ENCODE measurements around the gene HYCC2. TPM values are rescaled to one million over a fixed set of nuclear protein-coding genes. Genes with fewer than 3 reads are reported as not detected.

The HYCC2 gene
- total and polyA plus RNA-seq, 2 donors, result 8.5 to 8.9 TPM

GRCh38 chr2:201114846-201115245 is 43.4 kb upstream of the HYCC2 start:
- no peaks in the 10 kb centered on the region for H3K36me3 ChIP-seq (ENCODE audit: control insufficient read depth in 2 of 2, insufficient read depth in 2 of 2, low read length in 1 of 2)
- H3K27ac ChIP-seq (ENCODE audit: low read depth in 1 of 2, low read length in 1 of 2), result no peak overlapping the region
- peaks cover 12 to 40% of the 10 kb centered on the region in 2 donors for H3K4me1 ChIP-seq (ENCODE audit: control insufficient read depth in 2 of 2, insufficient read depth in 2 of 2, low read length in 2 of 2)
- no peak overlapping the region for H3K4me3 ChIP-seq (ENCODE audit: low read length in 2 of 2)
- no peak for DNase-seq (ENCODE audit: low read depth in 6 of 9, low spot score in 9 of 9)
- H3K27me3 ChIP-seq (ENCODE audit: control insufficient read depth in 2 of 2, insufficient read depth in 1 of 2, low read length in 1 of 2), result no peaks in the 10 kb centered on the region
- H3K9me3 ChIP-seq (ENCODE audit: control insufficient read depth in 2 of 2, insufficient read depth in 1 of 2, low read length in 1 of 2), result peaks cover 0 to 6% of the 10 kb centered on the region in 2 donors

GRCh38 chr2:201114350-201114749 is 42.9 kb upstream of the HYCC2 start:
- no peaks in the 10 kb centered on the region for H3K27me3 ChIP-seq (ENCODE audit: control insufficient read depth in 2 of 2, insufficient read depth in 1 of 2, low read length in 1 of 2)
- H3K4me3 ChIP-seq (ENCODE audit: low read length in 2 of 2), result no peak overlapping the region
- no peak overlapping the region for H3K27ac ChIP-seq (ENCODE audit: low read depth in 1 of 2, low read length in 1 of 2)
- 99% methylated on average over 4 of the region's 4 CpGs for WGBS
- no peaks in the 10 kb centered on the region for H3K36me3 ChIP-seq (ENCODE audit: control insufficient read depth in 2 of 2, insufficient read depth in 2 of 2, low read length in 1 of 2)
- H3K9me3 ChIP-seq (ENCODE audit: control insufficient read depth in 2 of 2, insufficient read depth in 1 of 2, low read length in 1 of 2), result peaks cover 0 to 6% of the 10 kb centered on the region in 2 donors
- DNase-seq (ENCODE audit: low read depth in 6 of 9, low spot score in 9 of 9), result no peak
- peaks cover 10 to 37% of the 10 kb centered on the region in 2 donors for H3K4me1 ChIP-seq (ENCODE audit: control insufficient read depth in 2 of 2, insufficient read depth in 2 of 2, low read length in 2 of 2)

GRCh38 chr2:201111096-201111495 is 39.6 kb upstream of the HYCC2 start:
- H3K9me3 ChIP-seq (ENCODE audit: control insufficient read depth in 2 of 2, insufficient read depth in 1 of 2, low read length in 1 of 2), result peaks cover 0 to 6% of the 10 kb centered on the region in 2 donors
- 97% methylated on average over 3 of the region's 3 CpGs for WGBS
- DNase-seq (ENCODE audit: low read depth in 6 of 9, low spot score in 9 of 9), result no peak
- no peak overlapping the region for H3K4me3 ChIP-seq (ENCODE audit: low read length in 2 of 2)
- H3K36me3 ChIP-seq (ENCODE audit: control insufficient read depth in 2 of 2, insufficient read depth in 2 of 2, low read length in 1 of 2), result no peaks in the 10 kb centered on the region
- no peaks in the 10 kb centered on the region for H3K27me3 ChIP-seq (ENCODE audit: control insufficient read depth in 2 of 2, insufficient read depth in 1 of 2, low read length in 1 of 2)
- H3K4me1 ChIP-seq (ENCODE audit: control insufficient read depth in 2 of 2, insufficient read depth in 2 of 2, low read length in 2 of 2), result peaks cover 8 to 13% of the 10 kb centered on the region in 2 donors
- no peak overlapping the region for H3K27ac ChIP-seq (ENCODE audit: low read depth in 1 of 2, low read length in 1 of 2)

- Histone ChIP-seq H3K27me3 (ENCODE audit: control insufficient read depth in 2 of 2, insufficient read depth in 1 of 2, low read length in 1 of 2) (no peaks in the 10 kb centered on the region), H3K9me3 (ENCODE audit: control insufficient read depth in 2 of 2, insufficient read depth in 1 of 2, low read length in 1 of 2) (peaks cover 0 to 5% of the 10 kb centered on the region in 2 donors), H3K36me3 (ENCODE audit: control insufficient read depth in 2 of 2, insufficient read depth in 2 of 2, low read length in 1 of 2) (no peaks in the 10 kb centered on the region), H3K27ac (ENCODE audit: low read depth in 1 of 2, low read length in 1 of 2) (no peak overlapping the region), H3K4me3 (ENCODE audit: low read length in 2 of 2) (no peak overlapping the region), H3K4me1 (ENCODE audit: control insufficient read depth in 2 of 2, insufficient read depth in 2 of 2, low read length in 2 of 2) (peaks cover 8 to 10% of the 10 kb centered on the region in 2 donors)
- no peak for DNase-seq (ENCODE audit: low read depth in 6 of 9, low spot score in 9 of 9)
These were observed 39.1 kb upstream of the HYCC2 start for GRCh38 chr2:201110615-201111014.

- Histone ChIP-seq H3K4me1 (ENCODE audit: control insufficient read depth in 2 of 2, insufficient read depth in 2 of 2, low read length in 2 of 2) (peaks cover 0 to 4% of the 10 kb centered on the region in 2 donors), H3K9me3 (ENCODE audit: control insufficient read depth in 2 of 2, insufficient read depth in 1 of 2, low read length in 1 of 2) (no peaks in the 10 kb centered on the region), H3K27ac (ENCODE audit: low read depth in 1 of 2, low read length in 1 of 2) (no peak overlapping the region), H3K4me3 (ENCODE audit: low read length in 2 of 2) (no peak overlapping the region), H3K27me3 (ENCODE audit: control insufficient read depth in 2 of 2, insufficient read depth in 1 of 2, low read length in 1 of 2) (no peaks in the 10 kb centered on the region), H3K36me3 (ENCODE audit: control insufficient read depth in 2 of 2, insufficient read depth in 2 of 2, low read length in 1 of 2) (no peaks in the 10 kb centered on the region)
- WGBS, result 98% methylated on average over 4 of the region's 4 CpGs
- DNase-seq (ENCODE audit: low read depth in 6 of 9, low spot score in 9 of 9), result no peak
These were observed 37.7 kb upstream of the HYCC2 start for GRCh38 chr2:201109186-201109585.

GRCh38 chr2:201108341-201108740 is 36.9 kb upstream of the HYCC2 start:
- Histone ChIP-seq H3K36me3 (ENCODE audit: control insufficient read depth in 2 of 2, insufficient read depth in 2 of 2, low read length in 1 of 2) (no peaks in the 10 kb centered on the region), H3K9me3 (ENCODE audit: control insufficient read depth in 2 of 2, insufficient read depth in 1 of 2, low read length in 1 of 2) (no peaks in the 10 kb centered on the region), H3K27me3 (ENCODE audit: control insufficient read depth in 2 of 2, insufficient read depth in 1 of 2, low read length in 1 of 2) (no peaks in the 10 kb centered on the region), H3K4me1 (ENCODE audit: control insufficient read depth in 2 of 2, insufficient read depth in 2 of 2, low read length in 2 of 2) (peaks cover 0 to under 1% of the 10 kb centered on the region in 2 donors), H3K27ac (ENCODE audit: low read depth in 1 of 2, low read length in 1 of 2) (no peak overlapping the region), H3K4me3 (ENCODE audit: low read length in 2 of 2) (no peak overlapping the region)
- 96% methylated on average over 2 of the region's 2 CpGs for WGBS
- no peak for DNase-seq (ENCODE audit: low read depth in 6 of 9, low spot score in 9 of 9)

DNA sequence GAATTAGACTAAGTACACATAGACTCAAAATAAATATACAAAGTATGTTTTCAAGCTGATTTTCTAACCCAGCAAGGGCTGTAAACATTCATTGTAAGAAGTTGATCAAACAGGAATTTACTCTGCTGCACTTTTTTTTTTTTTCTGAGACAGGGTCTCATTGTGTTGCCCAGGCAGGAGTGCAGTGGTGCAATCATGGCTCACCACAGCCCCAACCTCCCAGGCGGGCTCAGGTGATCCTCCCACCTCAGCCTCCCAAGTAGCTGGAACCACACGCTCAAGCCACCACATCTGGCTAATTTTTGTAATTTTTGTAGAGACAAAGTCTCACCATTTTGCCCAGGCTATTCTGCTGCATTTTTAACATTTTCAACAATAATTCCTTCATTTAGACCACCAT is 36.2 kb upstream of the HYCC2 start:
- Histone ChIP-seq H3K27me3 (ENCODE audit: control insufficient read depth in 2 of 2, insufficient read depth in 1 of 2, low read length in 1 of 2) (no peaks in the 10 kb centered on the region), H3K36me3 (ENCODE audit: control insufficient read depth in 2 of 2, insufficient read depth in 2 of 2, low read length in 1 of 2) (no peaks in the 10 kb centered on the region), H3K27ac (ENCODE audit: low read depth in 1 of 2, low read length in 1 of 2) (no peak overlapping the region), H3K4me3 (ENCODE audit: low read length in 2 of 2) (no peak overlapping the region), H3K9me3 (ENCODE audit: control insufficient read depth in 2 of 2, insufficient read depth in 1 of 2, low read length in 1 of 2) (no peaks in the 10 kb centered on the region), H3K4me1 (ENCODE audit: control insufficient read depth in 2 of 2, insufficient read depth in 2 of 2, low read length in 2 of 2) (no peaks in the 10 kb centered on the region)
- WGBS, result 98% methylated on average over 2 of the region's 2 CpGs
- no peak for DNase-seq (ENCODE audit: low read depth in 6 of 9, low spot score in 9 of 9)

DNA sequence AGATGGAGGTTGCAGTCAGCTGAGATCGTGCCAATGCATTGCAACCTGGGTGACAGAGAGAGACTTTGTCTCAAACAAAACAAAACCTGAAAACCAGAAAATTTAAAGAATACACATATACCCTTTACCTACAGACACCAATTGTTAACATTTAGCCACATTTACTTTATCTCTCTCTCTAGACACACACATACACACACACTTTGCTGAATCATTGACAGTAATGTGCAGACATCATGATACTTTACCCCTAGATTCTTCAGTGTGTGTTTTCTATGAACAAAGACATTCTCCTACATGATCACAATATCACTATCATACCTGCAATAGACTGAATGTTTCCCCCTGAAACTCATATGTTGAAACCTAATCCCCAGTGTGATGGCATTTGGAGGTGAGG is 34.3 kb upstream of the HYCC2 start:
- H3K27me3 ChIP-seq (ENCODE audit: control insufficient read depth in 2 of 2, insufficient read depth in 1 of 2, low read length in 1 of 2), result no peaks in the 10 kb centered on the region
- DNase-seq (ENCODE audit: low read depth in 6 of 9, low spot score in 9 of 9), result no peak
- 96% methylated on average over 1 of the region's 1 CpG for WGBS
- no peak overlapping the region for H3K27ac ChIP-seq (ENCODE audit: low read depth in 1 of 2, low read length in 1 of 2)
- no peaks in the 10 kb centered on the region for H3K4me1 ChIP-seq (ENCODE audit: control insufficient read depth in 2 of 2, insufficient read depth in 2 of 2, low read length in 2 of 2)
- no peak overlapping the region for H3K4me3 ChIP-seq (ENCODE audit: low read length in 2 of 2)
- H3K9me3 ChIP-seq (ENCODE audit: control insufficient read depth in 2 of 2, insufficient read depth in 1 of 2, low read length in 1 of 2), result no peaks in the 10 kb centered on the region
- no peaks in the 10 kb centered on the region for H3K36me3 ChIP-seq (ENCODE audit: control insufficient read depth in 2 of 2, insufficient read depth in 2 of 2, low read length in 1 of 2)

GRCh38 chr2:201100497-201100896 is 29.0 kb upstream of the HYCC2 start:
- Histone ChIP-seq H3K9me3 (ENCODE audit: control insufficient read depth in 2 of 2, insufficient read depth in 1 of 2, low read length in 1 of 2) (no peaks in the 10 kb centered on the region), H3K27ac (ENCODE audit: low read depth in 1 of 2, low read length in 1 of 2) (no peak overlapping the region), H3K36me3 (ENCODE audit: control insufficient read depth in 2 of 2, insufficient read depth in 2 of 2, low read length in 1 of 2) (no peaks in the 10 kb centered on the region), H3K4me1 (ENCODE audit: control insufficient read depth in 2 of 2, insufficient read depth in 2 of 2, low read length in 2 of 2) (no peaks in the 10 kb centered on the region), H3K4me3 (ENCODE audit: low read length in 2 of 2) (no peak overlapping the region), H3K27me3 (ENCODE audit: control insufficient read depth in 2 of 2, insufficient read depth in 1 of 2, low read length in 1 of 2) (no peaks in the 10 kb centered on the region)
- no peak for DNase-seq (ENCODE audit: low read depth in 6 of 9, low spot score in 9 of 9)
- WGBS, result 98% methylated on average over 3 of the region's 3 CpGs

GRCh38 chr2:201093573-201093972 is 22.1 kb upstream of the HYCC2 start:
- DNase-seq (ENCODE audit: low read depth in 6 of 9, low spot score in 9 of 9), result no peak
- H3K4me3 ChIP-seq (ENCODE audit: low read length in 2 of 2), result no peak overlapping the region
- 98% methylated on average over 5 of the region's 5 CpGs for WGBS
- no peaks in the 10 kb centered on the region for H3K27me3 ChIP-seq (ENCODE audit: control insufficient read depth in 2 of 2, insufficient read depth in 1 of 2, low read length in 1 of 2)
- no peaks in the 10 kb centered on the region for H3K9me3 ChIP-seq (ENCODE audit: control insufficient read depth in 2 of 2, insufficient read depth in 1 of 2, low read length in 1 of 2)
- H3K27ac ChIP-seq (ENCODE audit: low read depth in 1 of 2, low read length in 1 of 2), result no peak overlapping the region
- H3K4me1 ChIP-seq (ENCODE audit: control insufficient read depth in 2 of 2, insufficient read depth in 2 of 2, low read length in 2 of 2), result no peaks in the 10 kb centered on the region
- H3K36me3 ChIP-seq (ENCODE audit: control insufficient read depth in 2 of 2, insufficient read depth in 2 of 2, low read length in 1 of 2), result peaks cover 0 to 11% of the 10 kb centered on the region in 2 donors
